Activated CD4-positive, alpha-beta T cell treated with anti-CD3 and anti-CD28 coated beads, Interleukin-2, amount 10 ng/mL, durations not matched to agents 24 days and 14 days (primary cell): Measurements from ENCODE around the gene ALG2. TPM values are rescaled to one million over a fixed set of nuclear protein-coding genes. Genes with fewer than 3 reads are reported as not detected.
"Not testable (repeated sequence)": the region's sequence is repeated elsewhere in the genome, so short reads cannot be mapped to it uniquely, and the experiment has no call there.

Experiments
- DNase-seq: peaks from one replicate; pipeline ENCODE4 v3.0.0; 2022
- H3K27ac Mint-ChIP-seq: one replicate; pipeline ENCODE4 v1.8.0; 2022; ENCODE audit warnings: mild to moderate bottlenecking, mixed read lengths
- H3K27me3 Mint-ChIP-seq: one replicate; pipeline ENCODE4 v1.8.0; 2022; ENCODE audit warnings: mixed read lengths
- H3K36me3 Mint-ChIP-seq: one replicate; pipeline ENCODE4 v1.8.0; 2022; ENCODE audit warnings: low read depth, mild to moderate bottlenecking, mixed read lengths
- H3K4me1 Mint-ChIP-seq: one replicate; pipeline ENCODE4 v1.8.0; 2021; ENCODE audit warnings: mixed read lengths
- H3K4me3 Mint-ChIP-seq: one replicate; pipeline ENCODE4 v1.8.0; 2022; ENCODE audit warnings: mild to moderate bottlenecking, moderate library complexity, mixed read lengths
- H3K9me3 Mint-ChIP-seq: one replicate; pipeline ENCODE4 v1.8.0; 2021; ENCODE audit warnings: mixed read lengths
- intact Hi-C: fragments of 100-400 bp; cut with micrococcal nuclease; formaldehyde crosslinking; loops from one replicate; pipeline ENCODE4 v1.15.1; 2023
- total RNA-seq: library from RNA; stranded (reverse); gene quantifications from 2 replicates; pipeline ENCODE4 v1.2.3, GENCODE V29; 2022

The ALG2 gene
- total RNA-seq, 1 donor from 2014 or later = 29.2 TPM

GRCh38 chr9:99253772-99254431 lies 32.2 kb upstream of the ALG2 start:
- Mint-ChIP-seq H3K27ac (peak overlapping the region; percentile 97), H3K9me3 (peaks cover 6% of the 10 kb centered on the region), H3K36me3 (no peaks in the 10 kb centered on the region), H3K4me3 (peak overlapping the region; percentile 70), H3K27me3 (no peaks in the 10 kb centered on the region), H3K4me1 (peaks cover 50% of the 10 kb centered on the region)
- DNase-seq = peak; percentile 93
- intact Hi-C loops = loop anchor here (1.0 to 10.0 kb wide), 8 partner anchors 10 to 841 kb away; partner anchors contain the start of genes ERP44, INVS and SEC61B

GRCh38 chr9:99253134-99253533 lies 31.4 kb upstream of the ALG2 start:
- peaks cover 52% of the 10 kb centered on the region for H3K4me1 Mint-ChIP-seq
- intact Hi-C loops = loop anchor here (1.0 to 10.0 kb wide), 5 partner anchors 17 to 842 kb away; partner anchors contain the start of genes ERP44 and INVS
- peak overlapping the region; percentile 70 for H3K4me3 Mint-ChIP-seq
- peak overlapping the region; percentile 97 for H3K27ac Mint-ChIP-seq
- peaks cover 6% of the 10 kb centered on the region for H3K9me3 Mint-ChIP-seq
- DNase-seq = peak; percentile 65
- no peaks in the 10 kb centered on the region for H3K27me3 Mint-ChIP-seq
- H3K36me3 Mint-ChIP-seq = no peaks in the 10 kb centered on the region

GRCh38 chr9:99251157-99251556 lies 29.4 kb upstream of the ALG2 start:
- H3K27ac Mint-ChIP-seq = no peak overlapping the region
- DNase-seq = no peak
- no peaks in the 10 kb centered on the region for H3K27me3 Mint-ChIP-seq
- no peak overlapping the region for H3K4me3 Mint-ChIP-seq
- H3K36me3 Mint-ChIP-seq = no peaks in the 10 kb centered on the region
- intact Hi-C loops = loop anchor here (5.0 to 10.0 kb wide), 2 partner anchors 194 to 844 kb away; partner anchors contain the start of genes ERP44 and INVS
- H3K4me1 Mint-ChIP-seq = peaks cover 56% of the 10 kb centered on the region
- H3K9me3 Mint-ChIP-seq = peaks cover 10% of the 10 kb centered on the region

- Mint-ChIP-seq H3K27me3 (no peaks in the 10 kb centered on the region), H3K27ac (peak overlapping the region; percentile 56), H3K36me3 (no peaks in the 10 kb centered on the region), H3K9me3 (peaks cover 4% of the 10 kb centered on the region), H3K4me1 (peaks cover 46% of the 10 kb centered on the region), H3K4me3 (peak overlapping the region; percentile 24)
- DNase-seq = peak; percentile 66
- intact Hi-C loops = loop anchor here (1.0 to 10.0 kb wide), 3 partner anchors 13 to 845 kb away; partner anchors contain the start of genes ERP44 and INVS
Measured at GRCh38 chr9:99249619-99250018, 27.9 kb upstream of the ALG2 start.

GRCh38 chr9:99244344-99245260 lies 22.9 kb upstream of the ALG2 start:
- peaks cover 18% of the 10 kb centered on the region for H3K4me1 Mint-ChIP-seq
- H3K27me3 Mint-ChIP-seq = no peaks in the 10 kb centered on the region
- intact Hi-C loops = no loop called here
- H3K9me3 Mint-ChIP-seq = peaks cover 4% of the 10 kb centered on the region
- no peak for DNase-seq
- H3K4me3 Mint-ChIP-seq = no peak overlapping the region
- peak overlapping the region; percentile 14 for H3K27ac Mint-ChIP-seq
- peaks cover 17% of the 10 kb centered on the region for H3K36me3 Mint-ChIP-seq

GRCh38 chr9:99241106-99241505 lies 19.4 kb upstream of the ALG2 start:
- Mint-ChIP-seq H3K4me3 (no peak overlapping the region), H3K27ac (no peak overlapping the region), H3K36me3 (peaks cover 33% of the 10 kb centered on the region), H3K4me1 (peaks cover 16% of the 10 kb centered on the region), H3K27me3 (no peaks in the 10 kb centered on the region), H3K9me3 (no peaks in the 10 kb centered on the region)
- no peak for DNase-seq
- intact Hi-C loops = no loop called here

- no peak overlapping the region for H3K4me3 Mint-ChIP-seq
- H3K27ac Mint-ChIP-seq = no peak overlapping the region
- intact Hi-C loops = no loop called here
Measured at GRCh38 chr9:99239341-99240060, 17.8 kb upstream of the ALG2 start.

GRCh38 chr9:99238331-99238730 lies 16.6 kb upstream of the ALG2 start:
- peaks cover 36% of the 10 kb centered on the region for H3K36me3 Mint-ChIP-seq
- no peaks in the 10 kb centered on the region for H3K27me3 Mint-ChIP-seq
- DNase-seq = no peak
- H3K4me1 Mint-ChIP-seq = peaks cover 20% of the 10 kb centered on the region
- no peak overlapping the region for H3K4me3 Mint-ChIP-seq
- H3K9me3 Mint-ChIP-seq = no peaks in the 10 kb centered on the region
- no peak overlapping the region for H3K27ac Mint-ChIP-seq
- intact Hi-C loops = no loop called here

More at GRCh38 chr9:99239341-99240060, 17.8 kb upstream of the ALG2 start:
- Mint-ChIP-seq H3K36me3 (peaks cover 33% of the 10 kb centered on the region), H3K9me3 (no peaks in the 10 kb centered on the region), H3K27me3 (no peaks in the 10 kb centered on the region), H3K4me1 (peaks cover 22% of the 10 kb centered on the region)
- no peak for DNase-seq

GRCh38 chr9:99237849-99238248 lies 16.1 kb upstream of the ALG2 start:
- peaks cover 39% of the 10 kb centered on the region for H3K36me3 Mint-ChIP-seq
- H3K27me3 Mint-ChIP-seq, H3K27ac Mint-ChIP-seq, H3K4me3 Mint-ChIP-seq, DNase-seq, intact Hi-C loops, H3K9me3 Mint-ChIP-seq: not testable (repeated sequence)
- H3K4me1 Mint-ChIP-seq = peaks cover 20% of the 10 kb centered on the region

- intact Hi-C loops = no loop called here
- H3K4me1 Mint-ChIP-seq = peaks cover 20% of the 10 kb centered on the region
- H3K9me3 Mint-ChIP-seq = no peaks in the 10 kb centered on the region
- no peak overlapping the region for H3K4me3 Mint-ChIP-seq
- H3K36me3 Mint-ChIP-seq = peaks cover 36% of the 10 kb centered on the region
- DNase-seq = no peak
- H3K27me3 Mint-ChIP-seq = no peaks in the 10 kb centered on the region
- no peak overlapping the region for H3K27ac Mint-ChIP-seq
Measured at GRCh38 chr9:99237356-99237755, 15.6 kb upstream of the ALG2 start.

- intact Hi-C loops = loop anchor here (1.0 kb wide), 2 partner anchors 13 to 17 kb away; no protein-coding TSS in a partner anchor
- peaks cover 42% of the 10 kb centered on the region for H3K36me3 Mint-ChIP-seq
- H3K9me3 Mint-ChIP-seq = no peaks in the 10 kb centered on the region
- DNase-seq = peak; percentile 72
- no peaks in the 10 kb centered on the region for H3K27me3 Mint-ChIP-seq
- peak overlapping the region; percentile 75 for H3K27ac Mint-ChIP-seq
- H3K4me1 Mint-ChIP-seq = peaks cover 23% of the 10 kb centered on the region
- H3K4me3 Mint-ChIP-seq = peak overlapping the region; percentile 13
Measured at GRCh38 chr9:99235926-99236634, 14.3 kb upstream of the ALG2 start.

- Mint-ChIP-seq H3K27ac (no peak overlapping the region), H3K9me3 (no peaks in the 10 kb centered on the region), H3K27me3 (no peaks in the 10 kb centered on the region), H3K36me3 (peaks cover 48% of the 10 kb centered on the region), H3K4me3 (no peak overlapping the region), H3K4me1 (peaks cover 23% of the 10 kb centered on the region)
- no peak for DNase-seq
- intact Hi-C loops = no loop called here
Measured at GRCh38 chr9:99235069-99235468, 13.3 kb upstream of the ALG2 start.

GRCh38 chr9:99234618-99235017 lies 12.9 kb upstream of the ALG2 start:
- no peaks in the 10 kb centered on the region for H3K9me3 Mint-ChIP-seq
- no peak overlapping the region for H3K27ac Mint-ChIP-seq
- peaks cover 44% of the 10 kb centered on the region for H3K36me3 Mint-ChIP-seq
- H3K4me3 Mint-ChIP-seq = no peak overlapping the region
- intact Hi-C loops = loop anchor here (5.0 kb wide), 1 partner anchor 33 kb away; no protein-coding TSS in a partner anchor
- DNase-seq = no peak
- H3K27me3 Mint-ChIP-seq = no peaks in the 10 kb centered on the region
- H3K4me1 Mint-ChIP-seq = peaks cover 23% of the 10 kb centered on the region
